ENCODE measurements around the gene HTR5A. TPM values are rescaled to one million over a fixed set of nuclear protein-coding genes. Genes with fewer than 3 reads are reported as not detected.

Gene HTR5A
- total RNA-seq, 1 experiment from 2014 or later = not detected

GRCh38 chr7:155093596-155093995 is 23.5 kb downstream of the HTR5A start:
- H3K4me1 ChIP-seq (ENCODE audit: control insufficient read depth, insufficient read depth, low read length) = 0 out of 2 replicates have a peak, but pooled peaks cover 2% of the 10 kb centered on the region
- CTCF ChIA-PET = no interaction called here
- DNase-seq (ENCODE audit: low read depth, low spot score) = no peak
- BruUV-seq (replicated peaks) = no TSS peak
- H3K4me3 ChIP-seq (ENCODE audit: low read depth in 2 of 2, low read length in 2 of 2) = no peak overlapping the region
- no peaks in the 10 kb centered on the region for H3K27me3 ChIP-seq (ENCODE audit: control insufficient read depth, insufficient read depth, low read length)
- no peak for TF ChIP-seq POLR2AphosphoS5 (IDR thresholded peaks at IDR 0.05; ENCODE audit: low read depth, low read length)
- TF ChIP-seq SIN3A (IDR thresholded peaks at IDR 0.05; ENCODE audit: borderline replicate concordance, insufficient read depth, low read depth, low read length) = no peak
- no peak for TF ChIP-seq REST (IDR thresholded peaks at IDR 0.05; ENCODE audit: insufficient read depth in 1 of 2, low read depth in 2 of 2, low read length in 1 of 2)
- intact Hi-C loops (cut with micrococcal nuclease; ENCODE audit: unreplicated experiment) (no loop called here), in situ Hi-C loops (cut with HindIII; ENCODE audit: low pct_unique_long_range_greater_than_20kb, low sequenced_read_pairs) (no loop called here)
- H3K36me3 ChIP-seq (ENCODE audit: control insufficient read depth, insufficient read depth, low read length) = no peaks in the 10 kb centered on the region
- POLR2A ChIA-PET = interaction anchor here (0.6 kb wide), 1 partner anchor 153 kb away, joined by 15 read pairs; no protein-coding TSS in a partner anchor
- H3K27ac ChIP-seq (ENCODE audit: low read length) = no peak overlapping the region
- H3K9me3 ChIP-seq (ENCODE audit: control insufficient read depth, insufficient read depth, low read depth, low read length) = no peaks in the 10 kb centered on the region
- no peak for ATAC-seq

GRCh38 chr7:155094636-155095135 is 24.6 kb downstream of the HTR5A start:
- TF ChIP-seq REST (IDR thresholded peaks at IDR 0.05; ENCODE audit: insufficient read depth in 1 of 2, low read depth in 2 of 2, low read length in 1 of 2) (no peak), SIN3A (IDR thresholded peaks at IDR 0.05; ENCODE audit: borderline replicate concordance, insufficient read depth, low read depth, low read length) (no peak)
- POLR2A ChIA-PET = no interaction called here
- no peaks in the 10 kb centered on the region for H3K27me3 ChIP-seq (ENCODE audit: control insufficient read depth, insufficient read depth, low read length)
- H3K4me3 ChIP-seq (ENCODE audit: low read depth in 2 of 2, low read length in 2 of 2) = no peak overlapping the region
- H3K9me3 ChIP-seq (ENCODE audit: control insufficient read depth, insufficient read depth, low read depth, low read length) = no peaks in the 10 kb centered on the region
- no peak for ATAC-seq
- CTCF ChIA-PET = no interaction called here
- in situ Hi-C loops (cut with HindIII; ENCODE audit: low pct_unique_long_range_greater_than_20kb, low sequenced_read_pairs) (no loop called here), intact Hi-C loops (cut with micrococcal nuclease; ENCODE audit: unreplicated experiment) (no loop called here)
- no peaks in the 10 kb centered on the region for H3K36me3 ChIP-seq (ENCODE audit: control insufficient read depth, insufficient read depth, low read length)
- no peak overlapping the region for H3K27ac ChIP-seq (ENCODE audit: low read length)
- BruUV-seq (replicated peaks) = no TSS peak
- H3K4me1 ChIP-seq (ENCODE audit: control insufficient read depth, insufficient read depth, low read length) = 0 out of 2 replicates have a peak, but pooled peaks cover 2% of the 10 kb centered on the region
- no peak for DNase-seq (ENCODE audit: low read depth, low spot score)

- TF ChIP-seq TCF7L2 (IDR thresholded peaks at IDR 0.05; ENCODE audit: low read depth, low read length) = no peak
- TF ChIP-seq SIN3A (IDR thresholded peaks at IDR 0.05; ENCODE audit: borderline replicate concordance, insufficient read depth, low read depth, low read length) = no peak
- TF ChIP-seq POLR2AphosphoS5 (IDR thresholded peaks at IDR 0.05; ENCODE audit: low read depth, low read length) = no peak
- TF ChIP-seq CTCF (IDR thresholded peaks at IDR 0.05) = no peak
- TF ChIP-seq REST (IDR thresholded peaks at IDR 0.05; ENCODE audit: insufficient read depth in 1 of 2, low read depth in 2 of 2, low read length in 1 of 2) = no peak
- Histone ChIP-seq H3K27ac (ENCODE audit: low read length) (no peak overlapping the region), H3K36me3 (ENCODE audit: control insufficient read depth, insufficient read depth, low read length) (no peaks in the 10 kb centered on the region), H3K4me1 (ENCODE audit: control insufficient read depth, insufficient read depth, low read length) (no peaks in the 10 kb centered on the region), H3K9me3 (ENCODE audit: control insufficient read depth, insufficient read depth, low read depth, low read length) (no peaks in the 10 kb centered on the region), H3K4me3 (ENCODE audit: low read depth in 2 of 2, low read length in 2 of 2) (no peak overlapping the region), H3K27me3 (ENCODE audit: control insufficient read depth, insufficient read depth, low read length) (no peaks in the 10 kb centered on the region)
- DNase-seq (ENCODE audit: low read depth, low spot score) (no peak), ATAC-seq (no peak)
- POLR2A ChIA-PET = no interaction called here
- BruUV-seq (replicated peaks) = no TSS peak
- intact Hi-C loops (cut with micrococcal nuclease; ENCODE audit: unreplicated experiment) (no loop called here), in situ Hi-C loops (cut with HindIII; ENCODE audit: low pct_unique_long_range_greater_than_20kb, low sequenced_read_pairs) (no loop called here)
- CTCF ChIA-PET = no interaction called here
Observed at GRCh38 chr7:155097338-155097737, 27.2 kb downstream of the HTR5A start.
